Uterus (tissue), 4 donors: Measurements from ENCODE around the gene C1QL1. TPM values are rescaled to one million over a fixed set of nuclear protein-coding genes. Genes with fewer than 3 reads are reported as not detected.

Experiments
- DNase-seq, 2 donors: peaks; one replicate each; pipeline ENCODE4 v3.0.0-alpha.2; 2019 to 2020
- H3K27ac ChIP-seq, 2 donors: fragments of 200-600 bp; sonication (generic); 1 replicate in 1 of 2; 2 replicates in 1 of 2; pipeline ENCODE4 v1.5.1; 2016 to 2018
- H3K27me3 ChIP-seq, 2 donors: fragments of 200-600 bp; sonication (generic); one replicate each; pipeline ENCODE4 v1.5.1; 2018 to 2019; ENCODE audit warnings: control low read depth in 1 of 2
- H3K36me3 ChIP-seq, 2 donors: fragments of 200-600 bp; sonication (generic); one replicate each; pipeline ENCODE4 v1.5.1; 2019; ENCODE audit warnings: control low read depth in 1 of 2
- H3K4me1 ChIP-seq, 2 donors: fragments of 200-600 bp; sonication (generic); one replicate each; pipeline ENCODE4 v1.5.1; 2018 to 2019; ENCODE audit warnings: control low read depth in 1 of 2
- H3K4me3 ChIP-seq, 2 donors: fragments of 200-600 bp; sonication (generic); 1 replicate in 1 of 2; 2 replicates in 1 of 2; pipeline ENCODE4 v1.5.1; 2018 to 2019; ENCODE audit warnings: mild to moderate bottlenecking in 1 of 2
- H3K9me3 ChIP-seq, 2 donors: fragments of 200-600 bp; sonication (generic); one replicate each; pipeline ENCODE4 v1.5.1; 2019; ENCODE audit warnings: control low read depth in 1 of 2
- CTCF ChIP-seq, 4 experiments: fragments of 200-600 bp in 2 of 4; fragments of 450-650 bp in 2 of 4; sonication (generic) in 2 of 4; IDR thresholded peaks; one replicate each; pipeline ENCODE4 v1.5.1; 2016 to 2019; ENCODE audit warnings: antibody characterized with exemption in 4 of 4, mild to moderate bottlenecking in 2 of 4, moderate library complexity in 1 of 4
- POLR2A ChIP-seq, 2 donors: fragments of 450-650 bp; IDR thresholded peaks; one replicate each; pipeline ENCODE4 v1.6.1; 2016; ENCODE audit warnings: antibody characterized with exemption in 2 of 2, mild to moderate bottlenecking in 1 of 2, moderate library complexity in 1 of 2
- intact Hi-C: fragments of 100-400 bp; cut with DNase I; formaldehyde crosslinking; loops from one replicate; pipeline ENCODE4 v1.15.1; 2023; ENCODE audit warnings: low total_unique reads
- microRNA-seq: library from miRNA; unstranded; fragments of <30 nt; microRNA quantifications from one replicate; pipeline ENCODE4, GENCODE V29; 2016; ENCODE audit warnings: borderline microRNAs expressed, borderline replicate concordance
- small RNA-seq: library from RNA; depleted of rRNA; stranded (forward); fragments of <200 nt; gene quantifications from one replicate; pipeline ENCODE3, GENCODE V24; 2016
- total RNA-seq, 4 donors: library from RNA; depleted of rRNA in 3 of 4; stranded (reverse); fragments of >200 nt in 3 of 4; gene quantifications; one replicate each; pipeline versions ENCODE4 v1.1.0 to v1.2.4, GENCODE V29; 2014 to 2023
- donor health status: DM: yes; HTN: yes; CAD: no.

Gene C1QL1
- total RNA-seq, 4 donors from 2014 or later: 0.51 to 20.3 (median 3.3) TPM; not detected in 1

DNA sequence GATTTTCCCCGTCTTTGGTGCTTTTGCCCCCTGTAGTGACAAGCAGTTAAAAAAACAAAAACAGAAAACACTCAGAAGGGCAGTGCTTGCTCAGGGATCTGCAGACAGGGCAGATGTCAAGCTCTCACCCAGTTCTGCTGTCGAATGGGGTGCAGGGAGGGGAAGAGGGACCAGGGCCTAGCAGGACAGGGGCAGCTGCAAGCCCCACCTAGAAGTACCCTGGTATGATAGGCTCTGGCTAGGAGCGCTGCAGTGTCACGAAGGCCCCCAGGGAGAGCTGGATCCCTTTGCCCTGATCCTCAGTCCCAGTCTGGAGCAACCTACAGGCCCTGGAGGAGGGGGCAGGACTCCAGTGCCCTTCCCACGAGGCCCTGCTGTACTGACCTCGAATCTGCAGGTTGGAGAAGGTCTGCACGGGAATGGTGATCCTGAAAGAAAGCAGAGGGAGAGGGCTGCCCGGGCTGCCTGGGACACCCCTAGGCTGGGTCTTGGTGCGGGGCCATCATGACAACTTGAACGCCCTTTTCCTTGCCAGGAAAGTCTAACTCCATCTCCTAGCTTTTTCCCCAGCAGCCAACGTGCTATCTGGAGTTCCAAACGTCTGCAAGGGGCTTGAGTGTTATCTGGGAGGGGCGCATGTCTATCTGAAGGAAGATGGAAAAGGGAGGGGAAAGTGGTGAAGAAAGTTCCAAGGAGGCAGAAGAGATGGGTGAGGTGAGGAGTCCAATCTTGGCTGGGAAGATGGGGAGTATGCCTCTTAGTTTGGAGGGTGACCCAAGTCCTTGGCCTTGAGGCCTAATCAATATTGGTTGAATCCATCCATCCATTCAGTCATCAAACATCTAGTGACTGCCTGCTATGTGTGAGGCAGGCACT lies 57.6 kb downstream of the C1QL1 start:
- intact Hi-C loops: loop anchor here (10.0 kb wide), 1 partner anchor 184 kb away; no protein-coding TSS in a partner anchor
- Histone ChIP-seq H3K9me3 (no peaks in the 10 kb centered on the region), H3K27me3 (no peaks in the 10 kb centered on the region), H3K27ac (no peak overlapping the region), H3K36me3 (no peaks in the 10 kb centered on the region), H3K4me3 (no peak overlapping the region), H3K4me1 (peaks cover 0 to 4% of the 10 kb centered on the region in 2 donors)
- DNase-seq: no peak
- TF ChIP-seq CTCF (IDR thresholded peaks at IDR 0.05) (no peak), POLR2A (IDR thresholded peaks at IDR 0.05) (no peak)

Small RNA genes within 50 kb of the gene (microRNA-seq; reads per million reads assigned to microRNA genes)
- not detected for gene MIR6783

Small RNA genes within 50 kb of the gene (small RNA-seq; reads per million reads assigned to genes)
- not detected for gene AC015936.2
- gene MIR6783: not detected

Other genes with a start within 250 kb of the C1QL1 start
- gene ADAM11, start 209.3 kb downstream of the C1QL1 start, total RNA-seq: 1 to 10 TPM; 1.2 to 5.5 (median 2.1) TPM
- gene GJC1, start 138.0 kb downstream of the C1QL1 start, total RNA-seq: 10 to 100 TPM; 10.6 to 79.4 (median 50.2) TPM
- gene HIGD1B, start 120.4 kb downstream of the C1QL1 start, total RNA-seq: 1 to 10 TPM in 2 of 4 donors, not detected in 2; 2.7 to 8.8 TPM
- 100 to 1,000 TPM in 2 of 4 donors, 10 to 100 TPM in 2; 12.4 to 129 (median 64.7) TPM for gene EFTUD2, start 68.9 kb downstream of the C1QL1 start, total RNA-seq
- gene GFAP, start 52.8 kb downstream of the C1QL1 start, total RNA-seq: 1 to 10 TPM in 1 of 4 donors, not detected in 3; 3.7 TPM
- gene KIF18B, start 20.5 kb downstream of the C1QL1 start, total RNA-seq: 1 to 10 TPM in 1 of 4 donors, not detected in 3; 4.4 TPM
- 10 to 100 TPM; 26.8 to 57.1 (median 37.7) TPM for gene DCAKD, start 83.3 kb upstream of the C1QL1 start, total RNA-seq
- gene NMT1, start 93.0 kb upstream of the C1QL1 start, total RNA-seq: 100 to 1,000 TPM in 1 of 4 donors, 10 to 100 TPM in 3; 25.6 to 115 (median 72.3) TPM
- 10 to 100 TPM in 2 of 4 donors, 1 to 10 TPM in 2; 1.5 to 90.8 (median 8.9) TPM for gene PLCD3, start 164.2 kb upstream of the C1QL1 start, total RNA-seq
- gene ACBD4, start 167.4 kb upstream of the C1QL1 start, total RNA-seq: 10 to 100 TPM in 3 of 4 donors, 1 to 10 TPM in 1; 7.8 to 37.7 (median 26.1) TPM
- gene HEXIM1, start 180.2 kb upstream of the C1QL1 start, total RNA-seq: 10 to 100 TPM; 23.8 to 60.6 (median 26.7) TPM
- gene HEXIM2, start 193.6 kb upstream of the C1QL1 start, total RNA-seq: 10 to 100 TPM in 1 of 4 donors, 1 to 10 TPM in 2, not detected in 1; 3.0 to 11.6 (median 7.6) TPM